Subcutaneous abdominal adipose tissue (tissue), 5 donors: Measurements from ENCODE around the gene LAMA4.

Experiments used
- H3K27ac ChIP-seq: one replicate; pipeline ENCODE4 v1.7.0; 2013; ENCODE audit warnings: low read depth, mild to moderate bottlenecking, inconsistent platforms, low read length, moderate library complexity
- H3K27me3 ChIP-seq, 5 donors: one replicate each; pipeline ENCODE4 v1.7.0; 2013; ENCODE audit warnings: low read length in 5 of 5, inconsistent platforms in 1 of 5; ENCODE audit not compliant: control insufficient read depth in 5 of 5, insufficient read depth in 4 of 5
- H3K36me3 ChIP-seq, 5 donors: one replicate each; pipeline ENCODE4 v1.7.0; 2013; ENCODE audit warnings: low read length in 5 of 5; ENCODE audit not compliant: control insufficient read depth in 5 of 5, insufficient read depth in 5 of 5
- H3K4me1 ChIP-seq, 5 donors: one replicate each; pipeline ENCODE4 v1.7.0; 2013; ENCODE audit warnings: low read length in 5 of 5, mild to moderate bottlenecking in 3 of 5, moderate library complexity in 1 of 5; ENCODE audit not compliant: control insufficient read depth in 5 of 5, insufficient read depth in 5 of 5
- H3K4me3 ChIP-seq, 5 donors: one replicate each; pipeline ENCODE4 v1.7.0; 2013; ENCODE audit warnings: low read length in 5 of 5, low read depth in 1 of 5
- H3K9ac ChIP-seq, 5 donors: one replicate each; pipeline ENCODE4 v1.7.0; 2013; ENCODE audit warnings: low read length in 5 of 5, mild to moderate bottlenecking in 4 of 5, moderate library complexity in 3 of 5
- H3K9me3 ChIP-seq, 5 donors: one replicate each; pipeline ENCODE4 v1.7.0; 2013; ENCODE audit warnings: low read length in 5 of 5; ENCODE audit not compliant: control insufficient read depth in 5 of 5
- donor health status: healthy.
- donor health status: healthy.
- donor health status: healthy.
- donor health status: healthy.
- donor health status: healthy.

Gene LAMA4

GRCh38 chr6:112195166-112195565 is 59.2 kb downstream of the LAMA4 start:
- peaks cover 35 to 74% (median 59%) of the 10 kb centered on the region in 5 donors for H3K36me3 ChIP-seq
- no peaks in the 10 kb centered on the region for H3K9me3 ChIP-seq
- no peak overlapping the region for H3K4me3 ChIP-seq
- no peak overlapping the region for H3K9ac ChIP-seq
- H3K27me3 ChIP-seq, result no peaks in the 10 kb centered on the region
- peaks cover under 1 to 26% (median 17%) of the 10 kb centered on the region in 5 donors for H3K4me1 ChIP-seq
- peak overlapping the region; percentile 59 for H3K27ac ChIP-seq

- Histone ChIP-seq H3K9ac (no peak overlapping the region), H3K36me3 (peaks cover 34 to 75% (median 57%) of the 10 kb centered on the region in 5 donors), H3K4me1 (peaks cover 4 to 33% (median 22%) of the 10 kb centered on the region in 5 donors), H3K27ac (peak overlapping the region; percentile 59), H3K4me3 (no peak overlapping the region), H3K27me3 (no peaks in the 10 kb centered on the region), H3K9me3 (no peaks in the 10 kb centered on the region)
Measured at GRCh38 chr6:112194511-112194910, 59.9 kb downstream of the LAMA4 start.

GRCh38 chr6:112193535-112194051 is 60.8 kb downstream of the LAMA4 start:
- Histone ChIP-seq H3K27me3 (no peaks in the 10 kb centered on the region), H3K4me3 (no peak overlapping the region), H3K9ac (no peak overlapping the region), H3K9me3 (no peaks in the 10 kb centered on the region), H3K4me1 (peaks cover 4 to 36% (median 22%) of the 10 kb centered on the region in 5 donors), H3K36me3 (peaks cover 37 to 75% (median 57%) of the 10 kb centered on the region in 5 donors), H3K27ac (peak overlapping the region; percentile 59)

- Histone ChIP-seq H3K4me1 (peaks cover 4 to 36% (median 19%) of the 10 kb centered on the region in 5 donors), H3K36me3 (peaks cover 37 to 75% (median 57%) of the 10 kb centered on the region in 5 donors), H3K9me3 (no peaks in the 10 kb centered on the region), H3K4me3 (no peak overlapping the region), H3K27ac (peak overlapping the region; percentile 59), H3K9ac (no peak overlapping the region), H3K27me3 (no peaks in the 10 kb centered on the region)
Measured at GRCh38 chr6:112193117-112193516, 61.2 kb downstream of the LAMA4 start.

- no peak overlapping the region for H3K4me3 ChIP-seq
- no peaks in the 10 kb centered on the region for H3K27me3 ChIP-seq
- peaks cover 4 to 29% (median 16%) of the 10 kb centered on the region in 5 donors for H3K4me1 ChIP-seq
- H3K36me3 ChIP-seq, result peaks cover 50 to 76% (median 61%) of the 10 kb centered on the region in 5 donors
- H3K9me3 ChIP-seq, result no peaks in the 10 kb centered on the region
- no peak overlapping the region for H3K9ac ChIP-seq
- H3K27ac ChIP-seq, result peak overlapping the region; percentile 59
Measured at GRCh38 chr6:112191509-112192020, 62.8 kb downstream of the LAMA4 start.

GRCh38 chr6:112190164-112190563 is 64.2 kb downstream of the LAMA4 start:
- H3K4me1 ChIP-seq, result peaks cover 4 to 27% (median 15%) of the 10 kb centered on the region in 5 donors
- no peaks in the 10 kb centered on the region for H3K9me3 ChIP-seq
- no peaks in the 10 kb centered on the region for H3K27me3 ChIP-seq
- peak overlapping the region in 2 of 5 donors; percentile 3 to 21 for H3K9ac ChIP-seq
- H3K36me3 ChIP-seq, result peaks cover 49 to 86% (median 69%) of the 10 kb centered on the region in 5 donors
- no peak overlapping the region for H3K4me3 ChIP-seq
- peak overlapping the region; percentile 59 for H3K27ac ChIP-seq

GRCh38 chr6:112189494-112189893 is 64.9 kb downstream of the LAMA4 start:
- H3K4me1 ChIP-seq, result peaks cover 4 to 24% (median 14%) of the 10 kb centered on the region in 5 donors
- H3K9me3 ChIP-seq, result no peaks in the 10 kb centered on the region
- no peaks in the 10 kb centered on the region for H3K27me3 ChIP-seq
- H3K9ac ChIP-seq, result no peak overlapping the region
- peaks cover 51 to 91% (median 72%) of the 10 kb centered on the region in 5 donors for H3K36me3 ChIP-seq
- H3K4me3 ChIP-seq, result no peak overlapping the region
- H3K27ac ChIP-seq, result peak overlapping the region; percentile 59

GRCh38 chr6:112188906-112189305 is 65.5 kb downstream of the LAMA4 start:
- no peaks in the 10 kb centered on the region for H3K9me3 ChIP-seq
- peaks cover 4 to 23% (median 13%) of the 10 kb centered on the region in 5 donors for H3K4me1 ChIP-seq
- no peak overlapping the region for H3K9ac ChIP-seq
- H3K27ac ChIP-seq, result peak overlapping the region; percentile 59
- H3K27me3 ChIP-seq, result no peaks in the 10 kb centered on the region
- peaks cover 50 to 91% (median 75%) of the 10 kb centered on the region in 5 donors for H3K36me3 ChIP-seq
- no peak overlapping the region for H3K4me3 ChIP-seq

GRCh38 chr6:112187736-112188135 is 66.6 kb downstream of the LAMA4 start:
- Histone ChIP-seq H3K9ac (no peak overlapping the region), H3K4me3 (no peak overlapping the region), H3K27me3 (no peaks in the 10 kb centered on the region), H3K27ac (peak overlapping the region; percentile 59), H3K4me1 (peaks cover 4 to 24% (median 18%) of the 10 kb centered on the region in 5 donors), H3K9me3 (no peaks in the 10 kb centered on the region), H3K36me3 (peaks cover 50 to 89% (median 74%) of the 10 kb centered on the region in 5 donors)

- no peak overlapping the region for H3K4me3 ChIP-seq
- H3K4me1 ChIP-seq, result peaks cover 2 to 16% (median 13%) of the 10 kb centered on the region in 5 donors
- no peaks in the 10 kb centered on the region for H3K27me3 ChIP-seq
- no peaks in the 10 kb centered on the region for H3K9me3 ChIP-seq
- no peak overlapping the region for H3K9ac ChIP-seq
- H3K27ac ChIP-seq, result peak overlapping the region; percentile 14
- peaks cover 55 to 88% (median 75%) of the 10 kb centered on the region in 5 donors for H3K36me3 ChIP-seq
Measured at GRCh38 chr6:112184951-112185350, 69.4 kb downstream of the LAMA4 start.
